GM12878 (cell line): ENCODE data around the gene RGR. TPM values are rescaled to one million over a fixed set of nuclear protein-coding genes. Genes with fewer than 3 reads are reported as not detected.
A peak's percentile ranks its signal among the peaks of the same experiment; 100 is the strongest.

Experiments
- ATAC-seq: fragments of 200-7000 bp; cut with Tn5 transposase; 3 replicates; pipeline ENCODE4 v1.9.1; 2020; ENCODE audit warnings: mild to moderate bottlenecking, moderate library complexity
- BruUV-seq: library from RNA; stranded (reverse); fragments of 400-500 nt; replicated peaks from 2 replicates; lab custom pipeline; 2021; lab: Mats Ljungman, UMichigan
- CTCF ChIA-PET: fragments of 300-600 bp; sonication (Branson Sonifier 250); formaldehyde crosslinking; extraction: SDS; loops from one replicate; lab custom pipeline; 2021; ENCODE audit warnings: inconsistent platforms; lab: Yijun Ruan, JAX
- POLR2A ChIA-PET: fragments of 350-600 bp; formaldehyde crosslinking; extraction: SDS; loops from one replicate; lab custom pipeline; 2021; ENCODE audit warnings: inconsistent platforms; lab: Charles Lee
- RAD21 ChIA-PET: fragments of 300-600 bp; sonication (Branson Sonifier 250); formaldehyde crosslinking; loops from one replicate; lab custom pipeline; 2023; ENCODE audit warnings: antibody characterized with exemption; ENCODE audit not compliant: unreplicated experiment; lab: Charles Lee
- SMC1A ChIA-PET: fragments of 300-600 bp; sonication (Branson Sonifier 250); formaldehyde crosslinking; loops from one replicate; lab custom pipeline; 2023; ENCODE audit not compliant: unreplicated experiment, uncharacterized antibody; lab: Charles Lee
- DNase-seq: peaks from one replicate; pipeline ENCODE4 v3.0.0-alpha.2; 2011; ENCODE audit warnings: low read depth, low spot score
- FAIRE-seq: peaks from 3 replicates; lab custom pipeline; 2011; peaks lifted over from hg19 to GRCh38; lab: Jason Lieb, UNC
- H2AFZ ChIP-seq: 2 replicates; pipeline ENCODE4 v1.6.0; 2011; ENCODE audit warnings: low read depth, low read length, control low read depth; ENCODE audit not compliant: control insufficient read depth
- H3K27ac ChIP-seq: 2 replicates; pipeline ENCODE4 v1.5.1; 2011; ENCODE audit warnings: control low read depth; ENCODE audit not compliant: control insufficient read depth, insufficient read depth
- H3K27me3 ChIP-seq, 2 experiments: replicated peaks in 1 of 2; 2 replicates each; pipeline versions ENCODE4 v1.6.0 to v1.6.1; 2011; ENCODE audit warnings: low read length in 1 of 2; ENCODE audit not compliant: control insufficient read depth in 2 of 2, insufficient read depth in 2 of 2
- H3K36me3 ChIP-seq, 2 experiments: 2 replicates each; pipeline ENCODE4 v1.5.1; 2011; ENCODE audit warnings: low read length in 1 of 2; ENCODE audit not compliant: control insufficient read depth in 2 of 2, insufficient read depth in 2 of 2
- H3K4me1 ChIP-seq: 2 replicates; pipeline ENCODE4 v1.6.1; 2011; ENCODE audit warnings: mild to moderate bottlenecking, low read length, moderate library complexity, mixed read lengths; ENCODE audit not compliant: control insufficient read depth, insufficient read depth
- H3K4me2 ChIP-seq: 2 replicates; pipeline ENCODE4 v1.6.0; 2011; ENCODE audit warnings: control low read depth; ENCODE audit not compliant: control insufficient read depth, insufficient read depth
- H3K4me3 ChIP-seq: fragments of 200-600 bp; sonication (generic); 2 replicates; pipeline ENCODE4 v1.5.1; 2016
- H3K79me2 ChIP-seq: 2 replicates; pipeline ENCODE4 v1.6.0; 2011; ENCODE audit warnings: low read length; ENCODE audit not compliant: control insufficient read depth, insufficient read depth
- H3K9ac ChIP-seq: 2 replicates; pipeline ENCODE4 v1.8.0; 2011; ENCODE audit warnings: low read length, control low read depth, mixed read lengths; ENCODE audit not compliant: control insufficient read depth, insufficient read depth
- H3K9me3 ChIP-seq: replicated peaks from 3 replicates; pipeline ENCODE4 v1.5.1; 2011; ENCODE audit warnings: mild to moderate bottlenecking, low read length; ENCODE audit not compliant: control insufficient read depth, insufficient read depth
- H4K20me1 ChIP-seq: 2 replicates; pipeline ENCODE4 v1.6.0; 2011; ENCODE audit not compliant: control insufficient read depth, insufficient read depth
- CHD2 ChIP-seq: IDR thresholded peaks from 2 replicates; pipeline ENCODE4 v1.6.1; 2011; ENCODE audit warnings: low read depth, low read length, improper control_type of control experiment, borderline replicate concordance
- HDAC6 ChIP-seq: fragments of 200-600 bp; sonication (generic); IDR thresholded peaks from one replicate; pipeline ENCODE4 v1.8.0; 2017; ENCODE audit warnings: antibody characterized with exemption; ENCODE audit not compliant: unreplicated experiment
- JUNB ChIP-seq: IDR thresholded peaks from 2 replicates; pipeline ENCODE4 v1.6.1; 2016; ENCODE audit warnings: antibody characterized with exemption, mild to moderate bottlenecking
- MTA3 ChIP-seq: IDR thresholded peaks from 2 replicates; pipeline ENCODE4 v1.6.1; 2012; ENCODE audit warnings: low read length, inconsistent platforms, borderline replicate concordance
- NR2C1 ChIP-seq: fragments of 450-650 bp; IDR thresholded peaks from 2 replicates; pipeline ENCODE4 v1.6.1; 2017; ENCODE audit warnings: antibody characterized with exemption, mild to moderate bottlenecking, moderate library complexity
- RAD21 ChIP-seq: IDR thresholded peaks from 2 replicates; pipeline ENCODE4 v1.6.1; 2011; ENCODE audit warnings: mild to moderate bottlenecking, low read depth, low read length, moderate library complexity; ENCODE audit not compliant: insufficient read depth
- SMC3 ChIP-seq: IDR thresholded peaks from 2 replicates; pipeline ENCODE4 v1.6.1; 2011; ENCODE audit warnings: low read length, improper control_type of control experiment, borderline replicate concordance
- SP1 ChIP-seq: IDR thresholded peaks from one replicate; pipeline ENCODE4 v1.6.1; 2011; ENCODE audit warnings: low read depth, low read length
- YY1 ChIP-seq: IDR thresholded peaks from 2 replicates; pipeline ENCODE4 v1.6.1; 2011; ENCODE audit warnings: low read depth, mild to moderate bottlenecking, low read length
- WGBS: methylation state at CpG from one replicate; pipeline ENCODE4 v1.1.6; 2016; ENCODE audit warnings: low lambda C conversion rate; ENCODE audit not compliant: insufficient replicate concordance, insufficient coverage; ENCODE audit errors: missing lambda C conversion rate; 5-methylcytosine and 5-hydroxymethylcytosine counted together
- in situ Hi-C: fragments of 300-500 bp; cut with MboI; formaldehyde crosslinking; loops from 9 replicates; pipeline ENCODE4 v1.14.3; 2018; ENCODE audit warnings: mixed read lengths
- intact Hi-C: fragments of 100-400 bp; cut with micrococcal nuclease; formaldehyde crosslinking; loops from one replicate; pipeline ENCODE4 v1.14.2; 2022; ENCODE audit not compliant: unreplicated experiment
- polyA plus RNA-seq, 11 experiments: library from polyadenylated mRNA; depleted of rRNA in 4 of 11; unstranded in 6 of 11; stranded (reverse) in 5 of 11; fragments of >200 nt; fragmentation: Nextera tagmentation in 4 of 11; fragmentation: Illumina TruSeq in 1 of 11; extraction: Ambion mirVana in 4 of 11; extraction: Trizol in 1 of 11; gene quantifications; 1 replicate in 1 of 11; 2 replicates in 10 of 11; pipeline versions ENCODE4 v1.2.1 to v1.2.3, GENCODE V29; 2011 to 2016; ENCODE audit warnings: inconsistent platforms in 2 of 11, missing spikeins in 2 of 11, low read depth in 1 of 11
- total RNA-seq, 4 experiments: library from RNA; depleted of rRNA in 3 of 4; stranded (reverse); fragments of >200 nt in 3 of 4; fragmentation: Illumina TruSeq in 1 of 4; extraction: Trizol in 1 of 4; gene quantifications; 2 replicates each; pipeline versions ENCODE4 v1.2.1 to v1.2.3, GENCODE V29; 2013 to 2021
- TF ChIP-seq, protein P1 (sequence below), 3 experiments: IDR thresholded peaks in 2 of 3; conservative IDR thresholded peaks in 1 of 3; 2 replicates each; pipeline ENCODE4 v1.5.1; 2011; ENCODE audit warnings: low read depth in 3 of 3, low read length in 3 of 3, mild to moderate bottlenecking in 3 of 3, control low read depth in 2 of 3, moderate library complexity in 2 of 3, inconsistent platforms in 1 of 3, mixed read lengths in 1 of 3; ENCODE audit not compliant: control insufficient read depth in 2 of 3, insufficient read depth in 1 of 3; ENCODE audit errors: extremely low read depth in 1 of 3
- TF ChIP-seq, protein P2 (sequence below): fragments of 450-650 bp; IDR thresholded peaks from 2 replicates; pipeline ENCODE4 v1.6.1; 2017; ENCODE audit warnings: borderline replicate concordance

Gene RGR
- total and polyA plus RNA-seq, 10 of the 15 experiments (the other 5 are each of a cell fraction or from before 2014, with no cell fraction given): not detected

DNA sequence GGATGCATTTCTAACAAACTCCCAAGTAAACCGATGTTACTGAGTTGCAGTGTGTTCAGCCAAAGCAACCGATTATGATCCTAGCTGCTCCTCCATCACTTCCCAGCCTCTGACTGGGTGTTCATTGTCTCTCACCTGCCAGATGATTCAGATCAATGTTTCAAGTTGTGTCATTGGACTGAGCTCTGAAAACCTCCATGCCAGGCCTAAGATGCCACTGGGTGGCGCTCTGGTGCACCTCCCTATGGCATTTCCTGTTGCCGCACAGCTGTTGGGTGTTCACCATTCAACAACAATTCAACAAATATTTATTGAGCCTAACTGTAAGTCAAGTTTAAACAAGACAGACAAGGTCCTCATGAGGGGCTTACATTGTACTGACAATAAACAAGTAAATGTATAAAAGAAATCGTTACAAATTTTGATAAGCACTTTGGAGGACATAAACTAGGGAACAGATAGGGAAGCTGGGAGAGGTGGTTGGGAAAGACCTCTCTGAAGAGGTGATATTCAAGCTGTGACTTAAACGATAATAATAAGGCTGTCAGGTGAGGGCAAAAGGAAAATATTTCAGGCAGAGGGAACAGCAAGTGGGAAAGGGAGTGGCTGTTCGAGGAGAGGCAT, 22.8 kb downstream of the RGR start:
- no peak overlapping the region for H3K9ac ChIP-seq
- H2AFZ ChIP-seq: no peak overlapping the region
- intact Hi-C loops: loop anchor here (2.0 to 10.0 kb wide), 2 partner anchors 63 to 447 kb away; no protein-coding TSS in a partner anchor
- peak; percentile 89 for ATAC-seq
- in situ Hi-C loops: loop anchor here (5.0 kb wide), 2 partner anchors 275 to 450 kb away; no protein-coding TSS in a partner anchor
- SMC1A ChIA-PET: interaction anchor here (0.9 to 4.2 kb wide), 17 partner anchors 25 to 271 kb away, joined by 3 to 60 read pairs (median 4); no protein-coding TSS in a partner anchor
- TF ChIP-seq RAD21 (peak; percentile 75), SMC3 (peak; percentile 67; the same call in 1 of the 2 replicates), MTA3 (no peak), HDAC6 (no peak), CHD2 (no peak), JUNB (peak; percentile 45; the same call in 1 of the 2 replicates), NR2C1 (no peak), SP1 (no peak), YY1 (peak; percentile 63; the same call in 1 of the 2 replicates)
- TF ChIP-seq, protein P1, sequence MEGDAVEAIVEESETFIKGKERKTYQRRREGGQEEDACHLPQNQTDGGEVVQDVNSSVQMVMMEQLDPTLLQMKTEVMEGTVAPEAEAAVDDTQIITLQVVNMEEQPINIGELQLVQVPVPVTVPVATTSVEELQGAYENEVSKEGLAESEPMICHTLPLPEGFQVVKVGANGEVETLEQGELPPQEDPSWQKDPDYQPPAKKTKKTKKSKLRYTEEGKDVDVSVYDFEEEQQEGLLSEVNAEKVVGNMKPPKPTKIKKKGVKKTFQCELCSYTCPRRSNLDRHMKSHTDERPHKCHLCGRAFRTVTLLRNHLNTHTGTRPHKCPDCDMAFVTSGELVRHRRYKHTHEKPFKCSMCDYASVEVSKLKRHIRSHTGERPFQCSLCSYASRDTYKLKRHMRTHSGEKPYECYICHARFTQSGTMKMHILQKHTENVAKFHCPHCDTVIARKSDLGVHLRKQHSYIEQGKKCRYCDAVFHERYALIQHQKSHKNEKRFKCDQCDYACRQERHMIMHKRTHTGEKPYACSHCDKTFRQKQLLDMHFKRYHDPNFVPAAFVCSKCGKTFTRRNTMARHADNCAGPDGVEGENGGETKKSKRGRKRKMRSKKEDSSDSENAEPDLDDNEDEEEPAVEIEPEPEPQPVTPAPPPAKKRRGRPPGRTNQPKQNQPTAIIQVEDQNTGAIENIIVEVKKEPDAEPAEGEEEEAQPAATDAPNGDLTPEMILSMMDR (IDR thresholded peaks at IDR 0.05 in 2 of 3, conservative IDR thresholded peaks at IDR 0.05 in 1 of 3; ENCODE audit: control insufficient read depth in 2 of 3, extremely low read depth in 1 of 3, insufficient read depth in 1 of 3, low read depth in 3 of 3, low read length in 3 of 3): peak; percentile 60 to 74 (median 71)
- TF ChIP-seq, protein P2, sequence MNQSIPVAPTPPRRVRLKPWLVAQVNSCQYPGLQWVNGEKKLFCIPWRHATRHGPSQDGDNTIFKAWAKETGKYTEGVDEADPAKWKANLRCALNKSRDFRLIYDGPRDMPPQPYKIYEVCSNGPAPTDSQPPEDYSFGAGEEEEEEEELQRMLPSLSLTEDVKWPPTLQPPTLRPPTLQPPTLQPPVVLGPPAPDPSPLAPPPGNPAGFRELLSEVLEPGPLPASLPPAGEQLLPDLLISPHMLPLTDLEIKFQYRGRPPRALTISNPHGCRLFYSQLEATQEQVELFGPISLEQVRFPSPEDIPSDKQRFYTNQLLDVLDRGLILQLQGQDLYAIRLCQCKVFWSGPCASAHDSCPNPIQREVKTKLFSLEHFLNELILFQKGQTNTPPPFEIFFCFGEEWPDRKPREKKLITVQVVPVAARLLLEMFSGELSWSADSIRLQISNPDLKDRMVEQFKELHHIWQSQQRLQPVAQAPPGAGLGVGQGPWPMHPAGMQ: no peak
- TF ChIP-seq, all 136 proteins: peak for 5
- BruUV-seq: no TSS peak
- RAD21 ChIA-PET: interaction anchor here (0.8 to 6.6 kb wide), 12 partner anchors 21 to 275 kb away, joined by 3 to 74 read pairs (median 4); no protein-coding TSS in a partner anchor
- 18% methylated on average over 7 of the region's 7 CpGs for WGBS
- no peaks in the 10 kb centered on the region for H3K9me3 ChIP-seq
- FAIRE-seq: no peak
- H3K36me3 ChIP-seq: no peaks in the 10 kb centered on the region
- CTCF ChIA-PET: interaction anchor here (0.5 to 8.3 kb wide), 38 partner anchors 11 to 323 kb away, joined by 3 to 228 read pairs (median 5); no protein-coding TSS in a partner anchor
- no peak overlapping the region for H3K4me3 ChIP-seq
- no peaks in the 10 kb centered on the region for H3K79me2 ChIP-seq
- DNase-seq: no peak
- no peak overlapping the region for H3K4me2 ChIP-seq
- no peaks in the 10 kb centered on the region for H3K4me1 ChIP-seq
- peaks cover 0 to 2% of the 10 kb centered on the region in 2 experiments; a peak in 3 of 4 replicates for H3K27me3 ChIP-seq
- no peaks in the 10 kb centered on the region for H4K20me1 ChIP-seq
- POLR2A ChIA-PET: no interaction called here
- no peak overlapping the region for H3K27ac ChIP-seq
